HG02759 (cell line): ENCODE data around the gene GLMN.

Experiments used
- ATAC-seq: cut with Tn5 transposase; IDR thresholded peaks from one replicate; pipeline ENCODE4 v1.9.1; 2021; ENCODE audit warnings: mild to moderate bottlenecking, moderate library complexity; ENCODE audit not compliant: unreplicated experiment

GLMN gene

GRCh38 chr1:92203105-92203504 lies 95.7 kb downstream of the GLMN start:
- ATAC-seq, result no peak

DNA sequence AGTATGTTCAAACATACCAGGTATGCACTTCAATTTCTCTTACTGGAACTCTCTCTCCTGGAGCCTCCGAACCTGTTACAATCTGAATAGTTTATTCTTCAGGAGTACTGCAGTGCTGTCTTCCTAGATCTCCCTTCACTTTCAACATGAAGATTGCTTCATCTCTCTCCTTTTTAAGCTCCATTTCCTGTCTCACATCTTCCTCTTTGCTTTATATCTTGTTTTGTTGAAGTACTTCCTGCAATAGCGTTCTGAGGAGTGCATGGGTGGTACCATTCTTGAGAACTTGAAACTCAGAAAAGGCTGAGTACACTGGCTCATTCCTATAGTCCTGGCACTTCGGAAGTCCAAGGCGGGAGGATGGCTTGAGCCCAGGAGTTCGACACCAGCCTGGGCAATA lies 96.8 kb downstream of the GLMN start:
- ATAC-seq, result no peak
